IPS-15b (cell line): Measurements from ENCODE around the gene PTTG1IP.
"Not testable (repeated sequence)": the region's sequence is repeated elsewhere in the genome, so short reads cannot be mapped to it uniquely, and the experiment has no call there.

Source experiments
- H3K27me3 ChIP-seq: one replicate; pipeline ENCODE4 v1.6.1; 2013; ENCODE audit warnings: low read length; ENCODE audit not compliant: control insufficient read depth, insufficient read depth
- H3K36me3 ChIP-seq: one replicate; pipeline ENCODE4 v1.6.1; 2013; ENCODE audit warnings: low read length; ENCODE audit not compliant: control insufficient read depth, insufficient read depth
- H3K4me1 ChIP-seq: one replicate; pipeline ENCODE4 v1.6.1; 2013; ENCODE audit warnings: mild to moderate bottlenecking, low read length; ENCODE audit not compliant: control insufficient read depth, insufficient read depth
- H3K4me3 ChIP-seq: one replicate; pipeline ENCODE4 v1.5.1; 2013; ENCODE audit warnings: low read depth, low read length
- H3K9ac ChIP-seq: one replicate; pipeline ENCODE4 v1.6.1; 2013; ENCODE audit warnings: low read depth, mild to moderate bottlenecking, low read length
- H3K9me3 ChIP-seq: one replicate; pipeline ENCODE4 v1.6.1; 2013; ENCODE audit warnings: mild to moderate bottlenecking, low read length; ENCODE audit not compliant: control insufficient read depth, insufficient read depth

PTTG1IP gene

DNA sequence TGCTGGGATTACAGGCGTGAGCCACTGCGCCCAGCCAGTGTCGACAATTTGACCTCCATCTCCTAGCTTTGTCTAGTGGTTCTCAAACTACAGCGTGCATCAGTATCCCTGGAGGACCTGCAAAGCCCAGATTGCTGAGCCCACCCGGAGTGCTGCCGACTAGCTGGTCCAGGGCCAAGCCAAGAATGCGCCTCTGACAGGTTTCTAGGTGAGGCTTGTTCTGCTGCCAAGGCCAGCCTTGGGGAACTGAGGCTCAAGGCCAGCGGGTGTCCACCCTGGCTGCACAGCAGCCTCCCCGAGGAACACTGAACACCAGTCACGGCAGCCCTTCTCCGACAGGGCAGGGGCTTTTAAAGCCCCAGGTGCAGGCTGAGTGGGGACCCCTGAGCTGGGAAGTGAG, 9.8 kb upstream of the PTTG1IP start:
- Histone ChIP-seq H3K36me3 (no peaks in the 10 kb centered on the region), H3K27me3 (no peaks in the 10 kb centered on the region), H3K9me3 (no peaks in the 10 kb centered on the region), H3K9ac (no peak overlapping the region), H3K4me3 (no peak overlapping the region), H3K4me1 (peaks cover 4% of the 10 kb centered on the region)

GRCh38 chr21:44881198-44881872, 7.8 kb upstream of the PTTG1IP start:
- peaks cover 4% of the 10 kb centered on the region for H3K4me1 ChIP-seq
- H3K9me3 ChIP-seq = no peaks in the 10 kb centered on the region
- no peak overlapping the region for H3K4me3 ChIP-seq
- H3K9ac ChIP-seq = no peak overlapping the region
- no peaks in the 10 kb centered on the region for H3K27me3 ChIP-seq
- H3K36me3 ChIP-seq = no peaks in the 10 kb centered on the region

GRCh38 chr21:44880405-44881197, 7.1 kb upstream of the PTTG1IP start:
- H3K9ac ChIP-seq = no peak overlapping the region
- H3K27me3 ChIP-seq = peaks cover 4% of the 10 kb centered on the region
- no peaks in the 10 kb centered on the region for H3K36me3 ChIP-seq
- no peaks in the 10 kb centered on the region for H3K9me3 ChIP-seq
- H3K4me1 ChIP-seq = peaks cover 4% of the 10 kb centered on the region
- H3K4me3 ChIP-seq = no peak overlapping the region

DNA sequence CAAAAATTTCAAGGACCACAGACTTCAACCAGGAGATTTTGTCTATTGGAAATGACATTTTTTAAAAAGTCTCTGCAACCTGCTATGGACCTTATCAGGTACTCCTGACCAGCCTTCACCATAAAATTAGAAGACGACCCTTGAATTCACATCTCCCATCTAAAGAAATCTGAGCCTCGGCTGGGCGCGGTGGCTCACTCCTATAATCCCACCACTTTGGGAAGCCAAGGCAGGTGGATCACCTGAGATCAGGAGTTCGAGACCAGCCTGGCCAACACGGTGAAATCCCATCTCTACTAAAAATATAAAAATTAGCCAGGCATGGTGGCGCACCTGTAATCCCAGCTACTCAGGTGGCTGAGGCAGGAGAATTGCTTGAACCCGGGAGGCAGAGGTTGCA, 5.7 kb upstream of the PTTG1IP start:
- not testable (repeated sequence) for H3K4me1 ChIP-seq, H3K9ac ChIP-seq, H3K4me3 ChIP-seq, H3K36me3 ChIP-seq, H3K9me3 ChIP-seq
- peaks cover 17% of the 10 kb centered on the region for H3K27me3 ChIP-seq

DNA sequence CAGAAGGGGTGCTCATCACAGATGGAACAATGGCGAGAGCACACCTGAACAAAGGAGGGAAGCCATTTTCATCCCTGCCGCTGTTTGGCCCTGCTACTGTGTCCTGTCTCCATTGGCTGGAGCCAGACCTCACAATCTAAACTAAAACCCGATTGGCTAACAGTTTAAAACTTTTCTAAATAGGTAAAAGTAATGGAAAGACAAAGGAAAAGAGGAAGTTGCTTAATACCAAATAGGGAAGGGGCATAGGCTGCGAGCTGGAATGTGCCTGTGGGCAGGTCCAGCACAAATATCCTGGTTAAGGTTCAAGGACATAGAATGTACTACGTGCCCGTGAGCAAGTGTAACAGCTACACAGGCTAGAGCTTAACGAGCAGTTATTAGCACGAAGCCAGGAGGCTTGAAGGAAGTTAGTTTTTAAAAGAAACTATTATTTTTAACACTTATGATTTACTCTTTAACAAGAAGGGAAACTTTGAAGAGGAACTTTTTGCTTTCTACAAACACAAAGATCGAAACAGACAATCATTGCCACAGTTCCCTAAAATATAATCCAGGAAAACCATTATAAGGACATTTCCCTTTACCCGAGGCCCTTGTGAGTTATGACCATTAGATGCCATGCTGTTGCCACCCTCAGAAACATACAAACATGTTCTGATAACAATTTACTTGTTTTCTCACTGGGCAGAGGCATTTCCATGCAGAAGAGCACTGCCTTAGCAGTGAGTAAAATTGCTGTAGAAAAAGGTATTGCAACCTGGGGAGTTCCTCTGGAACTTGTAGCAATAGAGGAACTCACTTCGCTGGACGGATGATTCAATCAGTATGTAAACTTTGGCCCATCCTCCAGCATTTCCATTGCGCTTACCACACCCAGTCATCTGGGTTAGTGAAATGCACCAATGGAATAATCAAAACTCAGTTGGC, 4.8 kb upstream of the PTTG1IP start:
- no peak overlapping the region for H3K9ac ChIP-seq
- peaks cover 4% of the 10 kb centered on the region for H3K4me1 ChIP-seq
- H3K27me3 ChIP-seq = peaks cover 17% of the 10 kb centered on the region

GRCh38 chr21:44876849-44877575, 3.5 kb upstream of the PTTG1IP start:
- Histone ChIP-seq H3K27me3 (peaks cover 17% of the 10 kb centered on the region), H3K36me3 (no peaks in the 10 kb centered on the region), H3K4me1 (peaks cover 5% of the 10 kb centered on the region), H3K4me3 (no peak overlapping the region), H3K9me3 (no peaks in the 10 kb centered on the region), H3K9ac (no peak overlapping the region)

More for the DNA sequence above, 4.8 kb upstream of the PTTG1IP start:
- Histone ChIP-seq H3K9me3 (no peaks in the 10 kb centered on the region), H3K4me3 (no peak overlapping the region), H3K36me3 (no peaks in the 10 kb centered on the region)

- no peaks in the 10 kb centered on the region for H3K36me3 ChIP-seq
- peaks cover 9% of the 10 kb centered on the region for H3K4me1 ChIP-seq
- peaks cover 17% of the 10 kb centered on the region for H3K27me3 ChIP-seq
- H3K9me3 ChIP-seq = no peaks in the 10 kb centered on the region
- peak overlapping the region; percentile 70 for H3K4me3 ChIP-seq
- H3K9ac ChIP-seq = no peak overlapping the region
Observed at GRCh38 chr21:44875316-44875700, 1.8 kb upstream of the PTTG1IP start.

GRCh38 chr21:44874497-44875315, 1.2 kb upstream of the PTTG1IP start:
- Histone ChIP-seq H3K9me3 (no peaks in the 10 kb centered on the region), H3K4me1 (peaks cover 9% of the 10 kb centered on the region), H3K9ac (peak overlapping the region; percentile 65), H3K27me3 (peaks cover 17% of the 10 kb centered on the region), H3K4me3 (peak overlapping the region; percentile 70), H3K36me3 (no peaks in the 10 kb centered on the region)

DNA sequence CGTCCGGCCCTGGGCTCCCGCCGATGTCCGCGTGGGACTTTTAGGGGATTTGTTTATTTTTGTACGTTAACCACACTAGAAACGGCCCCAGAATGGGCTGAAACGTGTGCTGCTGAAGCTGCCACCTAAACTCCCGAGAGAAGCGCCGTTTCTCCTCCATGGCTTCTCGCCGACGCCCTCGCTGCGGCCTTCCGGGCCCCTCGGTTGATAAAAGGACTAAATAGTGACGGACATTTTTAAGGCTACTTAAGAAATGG, 678 bp upstream of the PTTG1IP start:
- H3K27me3 ChIP-seq = peaks cover 17% of the 10 kb centered on the region
- H3K4me1 ChIP-seq = peaks cover 9% of the 10 kb centered on the region
- H3K36me3 ChIP-seq = no peaks in the 10 kb centered on the region
- peak overlapping the region; percentile 37 for H3K9ac ChIP-seq
- H3K9me3 ChIP-seq = no peaks in the 10 kb centered on the region
- peak overlapping the region; percentile 70 for H3K4me3 ChIP-seq

- Histone ChIP-seq H3K36me3 (no peaks in the 10 kb centered on the region), H3K9ac (peak overlapping the region; percentile 76), H3K9me3 (no peaks in the 10 kb centered on the region), H3K4me3 (peak overlapping the region; percentile 85), H3K27me3 (peaks cover 17% of the 10 kb centered on the region), H3K4me1 (peaks cover 5% of the 10 kb centered on the region)
Observed at GRCh38 chr21:44872649-44873355, 688 bp downstream of the PTTG1IP start.
